ENCODE results near the gene POLD1. TPM values are rescaled to one million over a fixed set of nuclear protein-coding genes. Genes with fewer than 3 reads are reported as not detected.

POLD1 gene
- total RNA-seq, 2 donors from 2014 or later: 23.5 to 26.6 TPM

DNA sequence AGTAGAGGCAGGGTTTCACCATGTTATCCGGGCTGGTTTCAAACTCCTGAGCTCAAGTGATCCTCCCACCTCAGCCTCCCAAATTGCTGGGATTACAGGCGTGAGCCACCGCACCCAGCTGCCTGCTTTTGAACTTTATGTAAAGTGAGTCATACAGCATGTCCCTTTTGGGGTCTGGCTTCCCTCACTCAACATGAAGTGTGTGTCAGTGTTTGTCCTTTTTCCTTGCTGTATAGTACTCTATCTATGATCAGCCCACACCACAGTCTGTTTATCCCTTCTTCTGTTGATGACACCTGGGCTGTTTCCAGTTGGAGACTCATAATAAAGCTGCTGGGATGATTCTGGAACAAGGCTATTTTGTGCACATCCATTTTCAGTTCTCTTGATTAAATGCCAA is 36.7 kb downstream of the POLD1 start:
- peaks cover 14% of the 10 kb centered on the region for H3K4me1 Mint-ChIP-seq
- H3K27ac Mint-ChIP-seq: no peak overlapping the region
- ATAC-seq (no peak), DNase-seq (no peak)
- H3K36me3 Mint-ChIP-seq (ENCODE audit: low read depth): peaks cover 14% of the 10 kb centered on the region
- H3K27me3 Mint-ChIP-seq: peaks cover 38% of the 10 kb centered on the region
- no peak overlapping the region for H3K4me3 Mint-ChIP-seq
- H3K9me3 ChIP-seq (ENCODE audit: control insufficient read depth, low read length, poor library complexity, severe bottlenecking): no peaks in the 10 kb centered on the region

DNA sequence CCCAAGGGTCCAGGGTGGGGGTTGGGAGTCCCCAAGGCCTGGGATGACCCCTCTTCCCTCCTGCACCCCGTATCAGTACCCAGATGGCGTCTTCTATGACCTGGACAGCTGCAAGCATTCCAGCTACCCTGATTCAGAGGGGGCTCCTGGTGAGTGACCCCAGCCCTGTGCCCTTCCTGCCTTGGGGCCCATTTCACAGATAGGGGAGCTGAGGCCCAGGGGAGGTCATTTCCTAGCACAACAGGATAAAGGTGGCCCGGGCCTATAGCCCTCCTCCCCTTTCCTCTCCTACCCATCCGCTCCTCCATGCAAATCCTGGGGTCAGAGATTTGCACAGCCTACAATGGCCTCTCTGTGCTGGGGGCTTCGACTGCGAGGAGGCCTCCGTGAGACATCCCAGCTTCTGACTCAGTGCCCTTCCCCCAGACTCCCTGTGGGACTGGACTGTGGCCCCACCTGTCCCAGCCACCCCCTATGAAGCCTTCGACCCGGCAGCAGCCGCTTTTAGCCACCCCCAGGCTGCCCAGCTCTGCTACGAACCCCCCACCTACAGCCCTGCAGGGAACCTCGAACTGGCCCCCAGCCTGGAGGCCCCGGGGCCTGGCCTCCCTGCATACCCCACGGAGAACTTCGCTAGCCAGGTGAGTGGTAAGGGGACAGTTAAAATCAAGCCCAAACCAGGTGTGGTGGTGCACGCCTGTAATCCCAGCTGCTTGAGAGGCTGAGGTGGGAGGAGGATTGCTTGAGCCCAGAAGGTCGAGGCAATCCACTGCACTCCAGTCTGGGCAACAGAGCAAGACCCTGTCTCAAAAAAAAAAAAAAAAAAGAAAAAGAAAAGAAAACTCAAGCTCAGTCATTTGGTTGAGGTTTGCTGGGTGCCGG is 38.5 kb downstream of the POLD1 start:
- peaks cover 14% of the 10 kb centered on the region for H3K36me3 Mint-ChIP-seq (ENCODE audit: low read depth)
- H3K4me1 Mint-ChIP-seq: peaks cover 15% of the 10 kb centered on the region
- ATAC-seq (no peak), DNase-seq (no peak)
- H3K4me3 Mint-ChIP-seq: no peak overlapping the region
- no peaks in the 10 kb centered on the region for H3K9me3 ChIP-seq (ENCODE audit: control insufficient read depth, low read length, poor library complexity, severe bottlenecking)
- peak overlapping the region; percentile 39 for H3K27ac Mint-ChIP-seq
- peaks cover 38% of the 10 kb centered on the region for H3K27me3 Mint-ChIP-seq

DNA sequence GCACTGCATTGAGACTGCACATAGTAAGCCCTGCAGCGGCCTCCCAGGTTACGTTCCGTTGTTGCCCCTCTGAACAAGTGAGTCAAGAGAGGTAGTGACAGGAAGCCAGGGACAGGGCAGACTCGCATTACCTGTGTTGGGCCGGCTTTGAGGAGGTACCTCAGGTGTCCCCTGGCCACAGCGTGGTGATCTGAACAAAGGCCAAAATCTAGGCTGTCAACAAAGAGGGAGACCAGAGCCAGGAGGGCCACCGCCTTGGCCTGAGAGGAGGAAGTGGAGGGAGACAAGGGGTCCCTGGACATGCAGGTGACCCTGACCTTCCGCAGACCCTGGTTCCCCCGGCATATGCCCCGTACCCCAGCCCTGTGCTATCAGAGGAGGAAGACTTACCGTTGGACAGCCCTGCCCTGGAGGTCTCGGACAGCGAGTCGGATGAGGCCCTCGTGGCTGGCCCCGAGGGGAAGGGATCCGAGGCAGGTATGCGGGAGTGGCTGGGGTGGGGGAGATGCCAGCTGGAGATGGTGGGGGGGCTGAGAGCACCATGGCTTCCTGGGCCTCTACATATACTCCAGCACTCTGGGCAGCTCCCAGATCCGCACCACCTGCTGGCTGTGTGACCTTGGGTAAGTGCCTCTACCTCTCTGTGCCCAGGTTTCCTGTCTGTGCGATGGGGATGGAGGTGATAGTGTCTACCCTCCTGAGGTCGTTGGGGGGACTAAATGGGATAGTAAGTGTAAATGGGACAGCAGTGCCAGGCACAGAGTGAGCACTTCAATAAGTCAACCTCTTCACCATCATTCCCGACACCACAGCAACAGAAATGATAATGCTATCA is 39.3 kb downstream of the POLD1 start:
- Mint-ChIP-seq H3K36me3 (ENCODE audit: low read depth) (peaks cover 14% of the 10 kb centered on the region), H3K27ac (peak overlapping the region; percentile 39), H3K4me1 (peaks cover 16% of the 10 kb centered on the region), H3K27me3 (peaks cover 38% of the 10 kb centered on the region), H3K4me3 (no peak overlapping the region)
- ATAC-seq (no peak), DNase-seq (no peak)
- no peaks in the 10 kb centered on the region for H3K9me3 ChIP-seq (ENCODE audit: control insufficient read depth, low read length, poor library complexity, severe bottlenecking)

DNA sequence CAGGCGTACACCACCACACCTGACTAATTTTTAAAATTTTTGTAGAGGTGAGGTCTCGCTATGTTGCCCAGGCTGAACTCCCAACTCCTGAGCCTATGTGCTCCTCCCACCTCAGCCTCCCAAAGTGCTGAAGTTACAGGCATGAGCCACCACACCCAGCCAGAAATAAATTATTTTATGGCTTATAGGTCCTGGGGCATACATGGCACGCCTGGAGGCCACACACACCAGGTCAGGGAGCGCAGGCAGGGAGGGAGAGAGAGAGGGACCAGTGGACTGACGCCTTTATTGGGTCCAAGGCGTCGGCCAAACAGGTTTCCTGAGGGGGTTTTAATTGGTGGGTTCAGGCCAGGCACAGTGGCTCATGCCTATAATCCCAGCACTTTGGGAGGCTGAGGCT is 41.4 kb downstream of the POLD1 start:
- H3K9me3 ChIP-seq (ENCODE audit: control insufficient read depth, low read length, poor library complexity, severe bottlenecking): no peaks in the 10 kb centered on the region
- H3K27me3 Mint-ChIP-seq: peaks cover 21% of the 10 kb centered on the region
- ATAC-seq: no peak
- H3K36me3 Mint-ChIP-seq (ENCODE audit: low read depth): peaks cover 3% of the 10 kb centered on the region
- peaks cover 2% of the 10 kb centered on the region for H3K4me1 Mint-ChIP-seq
- H3K4me3 Mint-ChIP-seq: no peak overlapping the region
- DNase-seq: no peak
- no peak overlapping the region for H3K27ac Mint-ChIP-seq

DNA sequence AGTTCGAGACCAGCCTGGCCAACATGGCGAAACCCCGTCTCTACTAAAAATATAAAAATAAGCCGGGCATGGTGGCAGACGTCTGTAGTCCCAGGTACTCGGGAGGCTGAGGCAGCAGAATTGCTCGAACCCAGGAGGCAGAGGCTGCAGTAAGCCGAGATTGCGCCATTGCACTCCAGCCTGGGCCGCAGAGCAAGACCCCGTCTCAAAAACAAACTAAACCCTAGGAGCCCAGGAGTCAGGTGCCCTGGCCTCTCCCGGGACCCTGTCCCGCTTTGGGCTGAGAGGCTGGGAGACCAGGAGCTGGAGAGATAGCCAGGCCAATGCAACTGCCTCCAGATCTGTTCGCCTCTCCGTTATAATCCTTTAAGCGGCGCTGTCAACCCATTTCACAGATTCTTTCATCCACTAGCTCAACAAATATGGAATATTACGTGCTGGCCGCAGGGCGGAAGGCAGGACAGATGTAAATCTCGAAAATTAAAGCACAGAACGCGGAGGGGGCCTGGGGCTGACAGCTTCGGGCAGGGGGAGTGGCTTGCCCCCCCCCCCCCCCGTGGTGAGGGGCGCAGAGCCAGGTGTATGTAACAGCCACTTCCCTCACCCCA is 43.3 kb downstream of the POLD1 start:
- no peak for DNase-seq
- peak overlapping the region; percentile 58 for H3K4me3 Mint-ChIP-seq
- H3K36me3 Mint-ChIP-seq (ENCODE audit: low read depth): no peaks in the 10 kb centered on the region
- peaks cover 6% of the 10 kb centered on the region for H3K27me3 Mint-ChIP-seq
- ATAC-seq: no peak
- no peaks in the 10 kb centered on the region for H3K9me3 ChIP-seq (ENCODE audit: control insufficient read depth, low read length, poor library complexity, severe bottlenecking)
- peaks cover 9% of the 10 kb centered on the region for H3K4me1 Mint-ChIP-seq
- H3K27ac Mint-ChIP-seq: no peak overlapping the region

DNA sequence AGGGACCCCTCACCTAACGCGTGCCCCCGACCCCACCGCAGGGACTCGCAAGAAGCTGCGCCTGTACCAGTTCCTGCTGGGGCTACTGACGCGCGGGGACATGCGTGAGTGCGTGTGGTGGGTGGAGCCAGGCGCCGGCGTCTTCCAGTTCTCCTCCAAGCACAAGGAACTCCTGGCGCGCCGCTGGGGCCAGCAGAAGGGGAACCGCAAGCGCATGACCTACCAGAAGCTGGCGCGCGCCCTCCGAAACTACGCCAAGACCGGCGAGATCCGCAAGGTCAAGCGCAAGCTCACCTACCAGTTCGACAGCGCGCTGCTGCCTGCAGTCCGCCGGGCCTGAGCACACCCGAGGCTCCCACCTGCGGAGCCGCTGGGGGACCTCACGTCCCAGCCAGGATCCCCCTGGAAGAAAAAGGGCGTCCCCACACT is 43.9 kb downstream of the POLD1 start:
- Mint-ChIP-seq H3K36me3 (ENCODE audit: low read depth) (peaks cover 1% of the 10 kb centered on the region), H3K27me3 (peaks cover 8% of the 10 kb centered on the region), H3K4me3 (peak overlapping the region; percentile 58), H3K27ac (no peak overlapping the region), H3K4me1 (peaks cover 9% of the 10 kb centered on the region)
- peak; percentile 28 for ATAC-seq
- H3K9me3 ChIP-seq (ENCODE audit: control insufficient read depth, low read length, poor library complexity, severe bottlenecking): no peaks in the 10 kb centered on the region
- DNase-seq: no peak

DNA sequence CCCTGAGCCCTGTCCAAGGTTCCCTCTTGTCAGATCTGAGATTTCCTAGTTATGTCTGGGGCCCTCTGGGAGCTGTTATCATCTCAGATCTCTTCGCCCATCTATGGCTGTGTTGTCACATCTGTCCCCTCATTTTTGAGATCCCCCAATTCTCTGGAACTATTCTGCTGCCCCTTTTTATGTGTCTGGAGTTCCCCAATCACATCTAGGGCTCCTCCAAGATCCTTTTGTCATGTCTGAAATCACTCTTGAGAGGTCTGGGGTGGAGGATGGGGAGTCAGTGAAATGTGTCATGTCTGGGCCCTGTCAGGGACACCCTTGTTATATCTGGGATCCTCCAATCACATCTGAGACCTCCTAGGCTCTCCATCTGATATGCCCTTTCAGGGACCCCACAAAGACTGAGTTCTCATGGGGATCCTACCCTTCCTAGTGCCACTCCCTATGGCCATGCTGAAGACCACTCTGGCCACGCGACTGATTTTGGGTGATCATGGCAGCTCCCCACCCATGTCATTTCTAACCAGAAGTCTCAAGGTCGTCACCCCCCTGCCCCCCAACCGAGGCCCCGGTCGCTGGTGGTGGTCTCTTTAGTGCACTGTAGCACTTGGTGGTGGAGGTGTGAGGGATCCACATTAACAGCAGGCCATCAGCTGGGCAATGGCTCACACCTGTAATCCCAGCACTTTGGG is 44.8 kb downstream of the POLD1 start:
- no peak for DNase-seq

DNA sequence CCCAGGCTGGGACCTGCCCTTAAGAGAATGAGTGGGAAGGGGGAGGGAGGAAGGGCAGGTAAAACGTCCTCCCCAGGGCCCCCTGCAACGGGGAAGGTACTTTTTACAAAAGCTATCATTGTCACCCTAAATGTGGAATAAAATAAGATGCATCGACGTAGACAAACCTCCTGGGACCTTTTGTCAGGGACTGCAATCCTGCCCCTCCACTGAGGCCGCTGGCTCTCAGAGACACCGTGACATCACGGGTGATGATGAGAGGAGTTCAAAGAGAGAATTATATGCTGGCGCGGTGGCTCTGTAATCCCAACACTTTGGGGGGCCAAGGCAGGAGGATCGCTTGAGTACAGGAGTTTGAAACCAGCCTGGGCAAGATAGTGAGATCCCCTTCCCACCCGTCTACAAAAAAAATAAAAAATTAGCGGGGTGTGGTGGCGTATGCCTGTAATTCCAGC is 46.8 kb downstream of the POLD1 start:
- H3K36me3 Mint-ChIP-seq (ENCODE audit: low read depth): peaks cover 4% of the 10 kb centered on the region
- H3K9me3 ChIP-seq (ENCODE audit: control insufficient read depth, low read length, poor library complexity, severe bottlenecking): no peaks in the 10 kb centered on the region
- DNase-seq (no peak), ATAC-seq (no peak)
- peak overlapping the region; percentile 60 for H3K27ac Mint-ChIP-seq
- peak overlapping the region; percentile 93 for H3K4me3 Mint-ChIP-seq
- H3K27me3 Mint-ChIP-seq: peaks cover 23% of the 10 kb centered on the region
- peaks cover 11% of the 10 kb centered on the region for H3K4me1 Mint-ChIP-seq

More for the DNA sequence above, 44.8 kb downstream of the POLD1 start:
- no peaks in the 10 kb centered on the region for H3K9me3 ChIP-seq (ENCODE audit: control insufficient read depth, low read length, poor library complexity, severe bottlenecking)
- Mint-ChIP-seq H3K4me3 (peak overlapping the region; percentile 58), H3K27ac (no peak overlapping the region), H3K27me3 (peaks cover 15% of the 10 kb centered on the region), H3K4me1 (peaks cover 11% of the 10 kb centered on the region), H3K36me3 (ENCODE audit: low read depth) (peaks cover 4% of the 10 kb centered on the region)
- no peak for ATAC-seq

DNA sequence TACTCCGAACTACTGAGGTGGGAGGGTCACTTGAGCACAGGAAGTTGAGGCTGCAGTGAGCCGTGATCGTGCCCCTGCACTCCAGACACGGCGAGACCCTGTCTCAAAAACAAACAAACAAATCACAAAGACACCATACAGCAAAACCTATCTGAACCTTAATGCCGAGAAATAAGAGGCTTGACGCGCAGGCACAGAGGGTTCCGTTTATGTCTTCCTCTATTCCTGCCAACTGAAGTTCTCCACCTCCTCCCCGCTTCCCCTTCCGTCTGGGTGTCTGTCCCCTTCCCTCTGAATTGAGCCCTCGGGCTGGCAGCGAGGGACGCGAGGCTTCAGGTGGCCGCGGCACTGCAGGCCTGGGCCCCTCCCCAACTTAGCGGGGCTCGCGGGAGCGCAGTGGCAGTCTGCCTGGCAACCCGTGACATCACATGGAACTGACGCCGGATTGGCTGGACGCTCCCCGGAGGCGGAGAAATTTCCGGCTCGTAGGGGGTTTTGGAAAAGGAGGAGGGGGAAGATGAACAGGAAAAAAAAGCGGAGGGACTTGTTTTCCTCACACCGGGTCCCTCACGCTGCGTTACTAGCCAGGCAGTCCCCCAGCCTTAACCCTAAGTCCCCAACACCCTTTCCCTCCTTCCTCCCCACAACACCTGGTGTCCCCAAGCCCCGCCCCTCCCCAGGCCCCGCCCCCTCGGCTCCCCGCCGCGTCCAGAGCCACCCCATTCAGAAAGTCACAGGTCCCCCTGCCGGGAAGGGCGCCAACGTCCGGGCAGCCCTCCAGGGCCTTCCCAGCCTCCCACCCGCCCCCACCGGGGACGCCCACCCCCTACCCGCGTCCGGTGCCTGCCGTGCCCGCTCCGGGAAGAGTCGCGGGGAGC is 47.4 kb downstream of the POLD1 start:
- DNase-seq (peak; percentile 76 to 85 (median 82)), ATAC-seq (peak; percentile 94)
- Mint-ChIP-seq H3K4me1 (peaks cover 11% of the 10 kb centered on the region), H3K4me3 (peak overlapping the region; percentile 93), H3K27me3 (peaks cover 30% of the 10 kb centered on the region), H3K27ac (peak overlapping the region; percentile 60), H3K36me3 (ENCODE audit: low read depth) (peaks cover 4% of the 10 kb centered on the region)
- H3K9me3 ChIP-seq (ENCODE audit: control insufficient read depth, low read length, poor library complexity, severe bottlenecking): no peaks in the 10 kb centered on the region

DNA sequence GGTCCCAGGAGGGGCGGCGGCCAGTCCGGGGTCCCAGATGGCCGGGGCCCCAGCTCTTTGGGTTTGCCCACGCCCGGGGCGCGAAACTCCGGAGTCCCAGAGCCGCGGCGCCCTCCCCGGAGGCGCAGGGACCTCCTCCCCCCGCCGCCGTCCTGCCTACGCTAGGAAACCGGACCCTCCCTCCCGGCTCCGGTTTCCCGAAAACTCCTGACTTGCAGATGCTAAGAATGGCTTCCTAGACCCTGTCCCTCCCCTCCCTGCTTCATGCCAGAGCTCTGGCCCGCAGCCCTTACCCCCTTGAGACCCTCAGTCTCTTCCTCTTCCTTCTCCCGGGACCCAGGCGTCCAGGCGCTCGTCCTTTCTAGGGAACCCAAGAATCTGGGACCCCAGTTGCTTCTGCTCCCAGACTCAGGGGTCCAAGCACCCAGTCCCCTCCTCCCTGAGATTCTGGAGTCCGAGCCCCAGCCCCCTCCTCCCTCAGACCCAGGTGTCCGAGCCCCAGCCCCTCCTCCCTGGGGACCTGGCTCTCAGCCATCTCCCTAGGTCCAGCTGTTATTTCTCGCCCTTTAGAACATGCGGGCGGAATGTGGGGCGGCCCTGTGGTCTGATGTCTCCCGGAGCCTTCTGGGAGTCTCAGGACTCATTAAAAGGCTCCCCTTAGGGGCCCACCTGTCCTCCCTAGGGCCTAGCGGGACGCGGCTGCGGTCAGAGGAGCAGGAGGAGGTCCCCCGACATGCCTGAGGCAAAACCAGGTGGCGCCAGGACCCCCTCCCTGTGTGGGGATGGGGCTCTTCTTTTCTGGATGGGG is 48.3 kb downstream of the POLD1 start, which contains the start of gene MYBPC2:
Gene MYBPC2 (plus strand): TSS at position 672 of the 808 bp plus-strand sequence. CDS start 62 bp downstream, at position 734.
- ATAC-seq (no peak), DNase-seq (no peak)
- peaks cover 11% of the 10 kb centered on the region for H3K4me1 Mint-ChIP-seq
- H3K4me3 Mint-ChIP-seq: peak within 1 kb of the TSS; percentile 93
- H3K9me3 ChIP-seq (ENCODE audit: control insufficient read depth, low read length, poor library complexity, severe bottlenecking): no peaks in the 10 kb centered on the region
- H3K27me3 Mint-ChIP-seq: peaks cover 38% of the 10 kb centered on the region
- peaks cover 4% of the 10 kb centered on the region for H3K36me3 Mint-ChIP-seq (ENCODE audit: low read depth)
- H3K27ac Mint-ChIP-seq: peak within 1 kb of the TSS; percentile 60
